Body of pancreas (tissue), 4 donors: ENCODE measurements around the gene BHLHA9.

Experiments used
- POLR2A ChIP-seq, 3 donors: fragments of 450-650 bp; IDR thresholded peaks; one replicate each; pipeline ENCODE4 v1.6.1; 2016; ENCODE audit warnings: antibody characterized with exemption in 3 of 3, mild to moderate bottlenecking in 2 of 3
- TF ChIP-seq, protein P1 (sequence below), 7 experiments: fragments of 450-650 bp in 4 of 7; fragments of 200-600 bp in 3 of 7; sonication (generic) in 3 of 7; IDR thresholded peaks; one replicate each; pipeline ENCODE4 v1.5.1; 2016 to 2019; ENCODE audit warnings: antibody characterized with exemption in 7 of 7

DNA sequence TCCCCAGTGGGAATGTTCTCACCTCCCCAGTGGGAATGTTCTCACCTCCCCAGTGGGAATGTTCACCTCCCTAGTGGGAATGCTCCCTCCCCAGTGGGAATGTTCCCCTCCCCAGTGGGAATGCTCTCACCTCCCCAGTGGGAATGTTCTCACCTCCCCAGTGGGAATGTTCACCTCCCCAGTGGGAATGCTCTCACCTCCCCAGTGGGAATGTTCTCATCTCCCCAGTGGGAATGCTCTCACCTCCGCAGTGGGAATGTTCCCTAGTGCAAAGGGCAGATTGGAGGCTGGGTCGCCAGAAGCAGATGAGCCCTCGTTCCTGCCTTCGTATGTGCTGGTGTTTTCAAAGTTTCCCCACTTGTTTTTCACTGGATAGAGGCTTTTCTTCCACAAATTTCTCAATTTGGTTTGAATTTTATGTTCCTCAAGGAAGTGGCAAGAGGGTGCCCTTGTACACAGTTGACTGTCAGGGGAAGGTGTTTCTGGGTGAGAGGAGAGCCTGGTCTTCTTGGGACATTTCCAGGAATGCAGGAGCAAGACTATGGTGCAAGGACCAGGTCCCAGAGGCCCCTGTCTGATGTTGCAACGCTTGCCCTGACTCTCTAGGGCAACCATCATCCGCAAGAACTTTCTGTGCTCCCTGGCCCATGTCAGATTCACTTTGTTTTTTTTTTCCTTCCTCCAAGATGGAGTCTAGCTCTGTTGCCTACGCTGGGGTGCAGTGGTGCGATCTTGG, 43.2 kb downstream of the BHLHA9 start:
- TF ChIP-seq, protein P1, sequence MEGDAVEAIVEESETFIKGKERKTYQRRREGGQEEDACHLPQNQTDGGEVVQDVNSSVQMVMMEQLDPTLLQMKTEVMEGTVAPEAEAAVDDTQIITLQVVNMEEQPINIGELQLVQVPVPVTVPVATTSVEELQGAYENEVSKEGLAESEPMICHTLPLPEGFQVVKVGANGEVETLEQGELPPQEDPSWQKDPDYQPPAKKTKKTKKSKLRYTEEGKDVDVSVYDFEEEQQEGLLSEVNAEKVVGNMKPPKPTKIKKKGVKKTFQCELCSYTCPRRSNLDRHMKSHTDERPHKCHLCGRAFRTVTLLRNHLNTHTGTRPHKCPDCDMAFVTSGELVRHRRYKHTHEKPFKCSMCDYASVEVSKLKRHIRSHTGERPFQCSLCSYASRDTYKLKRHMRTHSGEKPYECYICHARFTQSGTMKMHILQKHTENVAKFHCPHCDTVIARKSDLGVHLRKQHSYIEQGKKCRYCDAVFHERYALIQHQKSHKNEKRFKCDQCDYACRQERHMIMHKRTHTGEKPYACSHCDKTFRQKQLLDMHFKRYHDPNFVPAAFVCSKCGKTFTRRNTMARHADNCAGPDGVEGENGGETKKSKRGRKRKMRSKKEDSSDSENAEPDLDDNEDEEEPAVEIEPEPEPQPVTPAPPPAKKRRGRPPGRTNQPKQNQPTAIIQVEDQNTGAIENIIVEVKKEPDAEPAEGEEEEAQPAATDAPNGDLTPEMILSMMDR (IDR thresholded peaks at IDR 0.05), result no peak
- TF ChIP-seq POLR2A (IDR thresholded peaks at IDR 0.05), result no peak
